Measurements from ENCODE around the gene CLEC12A. TPM values are rescaled to one million over a fixed set of nuclear protein-coding genes. Genes with fewer than 3 reads are reported as not detected.

Gene CLEC12A
- total and polyA plus RNA-seq, 2 donors (not counting 1 experiment from before 2014, with no cell fraction given), result 1.0 TPM; not detected in 1

DNA sequence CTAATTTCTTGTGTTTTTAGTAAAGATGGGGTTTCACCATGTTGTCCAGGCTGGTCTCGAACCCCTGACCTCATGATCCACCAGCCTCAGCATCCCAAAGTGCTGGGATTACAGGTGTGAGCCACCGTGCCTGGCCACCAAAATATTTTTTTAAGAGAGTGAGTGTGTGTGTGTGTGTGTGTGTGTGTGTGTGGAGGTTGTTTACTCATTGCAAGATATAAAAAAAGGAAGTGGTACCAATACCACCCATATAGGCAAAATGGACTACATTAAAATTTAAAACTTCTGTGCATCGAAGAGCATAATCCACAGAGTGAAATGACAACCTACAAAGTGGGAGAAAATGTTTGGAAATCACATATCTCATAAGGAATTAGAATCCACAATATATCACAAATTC lies 23.5 kb upstream of the CLEC12A start:
- DNase-seq (peak; percentile 64), ATAC-seq (ENCODE audit: low read depth) (no peak)
- H2AFZ ChIP-seq (ENCODE audit: insufficient read depth, low read depth, low read length, poor library complexity, severe bottlenecking), result no peak overlapping the region
- H3K79me2 ChIP-seq (ENCODE audit: control insufficient read depth, insufficient read depth, low read length), result no peaks in the 10 kb centered on the region
- Mint-ChIP-seq H3K9me3 (ENCODE audit: insufficient read depth) (no peaks in the 10 kb centered on the region), H3K4me1 (peaks cover 53% of the 10 kb centered on the region), H3K27ac (peak overlapping the region; percentile 64), H3K27me3 (peaks cover 7% of the 10 kb centered on the region), H3K4me3 (peak overlapping the region; percentile 46)
- H4K20me1 ChIP-seq (ENCODE audit: control insufficient read depth, insufficient read depth, low read length, poor library complexity, severe bottlenecking), result no peaks in the 10 kb centered on the region
- H3K27ac ChIP-seq (ENCODE audit: low read length in 2 of 2), result no peak overlapping the region
- intact Hi-C loops (cut with micrococcal nuclease), result no loop called here
- H3K4me3 ChIP-seq (ENCODE audit: control extremely low read depth in 1 of 5, extremely low read depth in 1 of 5, insufficient read depth in 1 of 5, low read depth in 2 of 5, low read length in 4 of 5), result peak overlapping the region in 1 of 5 experiments; percentile 14
- TF ChIP-seq EZH2 (IDR thresholded peaks at IDR 0.05; ENCODE audit: borderline replicate concordance, insufficient read depth, low read depth, low read length, poor library complexity, severe bottlenecking), result no peak
- TF ChIP-seq, protein P1, sequence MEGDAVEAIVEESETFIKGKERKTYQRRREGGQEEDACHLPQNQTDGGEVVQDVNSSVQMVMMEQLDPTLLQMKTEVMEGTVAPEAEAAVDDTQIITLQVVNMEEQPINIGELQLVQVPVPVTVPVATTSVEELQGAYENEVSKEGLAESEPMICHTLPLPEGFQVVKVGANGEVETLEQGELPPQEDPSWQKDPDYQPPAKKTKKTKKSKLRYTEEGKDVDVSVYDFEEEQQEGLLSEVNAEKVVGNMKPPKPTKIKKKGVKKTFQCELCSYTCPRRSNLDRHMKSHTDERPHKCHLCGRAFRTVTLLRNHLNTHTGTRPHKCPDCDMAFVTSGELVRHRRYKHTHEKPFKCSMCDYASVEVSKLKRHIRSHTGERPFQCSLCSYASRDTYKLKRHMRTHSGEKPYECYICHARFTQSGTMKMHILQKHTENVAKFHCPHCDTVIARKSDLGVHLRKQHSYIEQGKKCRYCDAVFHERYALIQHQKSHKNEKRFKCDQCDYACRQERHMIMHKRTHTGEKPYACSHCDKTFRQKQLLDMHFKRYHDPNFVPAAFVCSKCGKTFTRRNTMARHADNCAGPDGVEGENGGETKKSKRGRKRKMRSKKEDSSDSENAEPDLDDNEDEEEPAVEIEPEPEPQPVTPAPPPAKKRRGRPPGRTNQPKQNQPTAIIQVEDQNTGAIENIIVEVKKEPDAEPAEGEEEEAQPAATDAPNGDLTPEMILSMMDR (IDR thresholded peaks at IDR 0.05), result no peak
- WGBS (ENCODE audit: insufficient coverage), result 100% methylated on average over 1 of the region's 3 CpGs
- peak overlapping the region; percentile 58 for H3K4me2 ChIP-seq (replicated peaks; ENCODE audit: low read depth, low read length, poor library complexity, severe bottlenecking)
- no peak overlapping the region for H3K9ac ChIP-seq (ENCODE audit: low read length)
- peaks cover 0 to 7% (median 0%) of the 10 kb centered on the region in 4 experiments for H3K27me3 ChIP-seq (replicated peaks in 1 of 4; ENCODE audit: control extremely low read depth in 1 of 4, control insufficient read depth in 3 of 4, insufficient read depth in 4 of 4, low read length in 3 of 4)
- POLR2A ChIA-PET, result no interaction called here
- peaks cover 45 to 47% of the 10 kb centered on the region in 2 donors for H3K4me1 ChIP-seq (ENCODE audit: control insufficient read depth in 2 of 2, insufficient read depth in 2 of 2, low read length in 2 of 2)
- peaks cover 0 to 4% (median 0%) of the 10 kb centered on the region in 3 donors for H3K9me3 ChIP-seq (ENCODE audit: control extremely low read depth in 1 of 3, control insufficient read depth in 2 of 3, insufficient read depth in 1 of 3, low read length in 2 of 3)
- no peaks in the 10 kb centered on the region for H3K36me3 ChIP-seq (replicated peaks in 1 of 2; ENCODE audit: control extremely low read depth in 1 of 2, control insufficient read depth in 1 of 2, extremely low read depth in 1 of 2, insufficient read depth in 2 of 2, low read length in 1 of 2)
- CTCF ChIA-PET, result interaction anchor here (1.6 kb wide), 1 partner anchor 190 kb away, joined by 3 read pairs; no protein-coding TSS in a partner anchor

- H3K9me3 Mint-ChIP-seq (ENCODE audit: insufficient read depth), result no peaks in the 10 kb centered on the region
- H4K20me1 ChIP-seq (ENCODE audit: control insufficient read depth, insufficient read depth, low read length, poor library complexity, severe bottlenecking), result no peaks in the 10 kb centered on the region
- intact Hi-C loops (cut with micrococcal nuclease), result no loop called here
- ATAC-seq (ENCODE audit: low read depth) (peak; percentile 84), DNase-seq (peak; percentile 75)
- H3K27ac ChIP-seq (ENCODE audit: low read length in 2 of 2), result peak overlapping the region in 1 of 2 donors; percentile 52
- H3K4me1 ChIP-seq (ENCODE audit: control insufficient read depth in 2 of 2, insufficient read depth in 2 of 2, low read length in 2 of 2), result peaks cover 40 to 43% of the 10 kb centered on the region in 2 donors
- H3K79me2 ChIP-seq (ENCODE audit: control insufficient read depth, insufficient read depth, low read length), result no peaks in the 10 kb centered on the region
- peak overlapping the region; percentile 58 for H3K4me2 ChIP-seq (replicated peaks; ENCODE audit: low read depth, low read length, poor library complexity, severe bottlenecking)
- peak overlapping the region; percentile 25 for H2AFZ ChIP-seq (ENCODE audit: insufficient read depth, low read depth, low read length, poor library complexity, severe bottlenecking)
- H3K9ac ChIP-seq (ENCODE audit: low read length), result peak overlapping the region; percentile 33
- H3K27me3 Mint-ChIP-seq, result peaks cover 4% of the 10 kb centered on the region
- ChIA-PET CTCF (interaction anchor here (0.9 to 1.2 kb wide), 3 partner anchors 9 to 192 kb away, joined by 3 to 7 read pairs (median 3); no protein-coding TSS in a partner anchor), POLR2A (interaction anchor here (0.6 kb wide), 1 partner anchor 206 kb away, joined by 5 read pairs; no protein-coding TSS in a partner anchor)
- peaks cover 0 to 4% (median 0%) of the 10 kb centered on the region in 3 donors for H3K9me3 ChIP-seq (ENCODE audit: control extremely low read depth in 1 of 3, control insufficient read depth in 2 of 3, insufficient read depth in 1 of 3, low read length in 2 of 3)
- H3K4me1 Mint-ChIP-seq, result peaks cover 45% of the 10 kb centered on the region
- H3K4me3 ChIP-seq (ENCODE audit: control extremely low read depth in 1 of 5, extremely low read depth in 1 of 5, insufficient read depth in 1 of 5, low read depth in 2 of 5, low read length in 4 of 5), result no peak overlapping the region
- 57% methylated on average over 2 of the region's 3 CpGs for WGBS (ENCODE audit: insufficient coverage)
- peak overlapping the region; percentile 44 for H3K27ac Mint-ChIP-seq
- no peaks in the 10 kb centered on the region for H3K27me3 ChIP-seq (replicated peaks in 1 of 4; ENCODE audit: control extremely low read depth in 1 of 4, control insufficient read depth in 3 of 4, insufficient read depth in 4 of 4, low read length in 3 of 4)
- TF ChIP-seq, protein P1 (IDR thresholded peaks at IDR 0.05), result no peak
- TF ChIP-seq EZH2 (IDR thresholded peaks at IDR 0.05; ENCODE audit: borderline replicate concordance, insufficient read depth, low read depth, low read length, poor library complexity, severe bottlenecking), result no peak
- H3K4me3 Mint-ChIP-seq, result peak overlapping the region; percentile 8
- no peaks in the 10 kb centered on the region for H3K36me3 ChIP-seq (replicated peaks in 1 of 2; ENCODE audit: control extremely low read depth in 1 of 2, control insufficient read depth in 1 of 2, extremely low read depth in 1 of 2, insufficient read depth in 2 of 2, low read length in 1 of 2)
These were observed 22.5 kb upstream of the CLEC12A start for GRCh38 chr12:9948606-9949296.
